SK-N-SH treated with all-trans-retinoic acid at 6 μM for 48 hours (cell line): ENCODE results near the gene ASTN2.

Experiments
- ESRRG ChIP-seq: fragments of 250-450 bp; sonication (Bioruptor Pico); IDR thresholded peaks from 2 replicates; pipeline ENCODE4 v1.6.1; 2021; ENCODE audit warnings: mild to moderate bottlenecking
- PATZ1 ChIP-seq: fragments of 250-450 bp; sonication (Bioruptor Pico); IDR thresholded peaks from 2 replicates; pipeline ENCODE4 v1.8.0; 2020; ENCODE audit warnings: mild to moderate bottlenecking, moderate library complexity, borderline replicate concordance
- PPARA ChIP-seq: fragments of 250-450 bp; sonication (Bioruptor Pico); IDR thresholded peaks from 2 replicates; pipeline ENCODE4 v1.5.0; 2020; ENCODE audit warnings: mild to moderate bottlenecking, borderline replicate concordance
- SNAI2 ChIP-seq: fragments of 250-450 bp; sonication (Bioruptor Pico); IDR thresholded peaks from 2 replicates; pipeline ENCODE4 v1.5.0; 2020; ENCODE audit warnings: mild to moderate bottlenecking, moderate library complexity
- TOX ChIP-seq: fragments of 250-450 bp; sonication (Bioruptor Pico); IDR thresholded peaks from 2 replicates; pipeline ENCODE4 v1.8.0; 2021; ENCODE audit warnings: mild to moderate bottlenecking, moderate library complexity, borderline replicate concordance
- ZC3H10 ChIP-seq: fragments of 250-450 bp; sonication (Bioruptor Pico); IDR thresholded peaks from 2 replicates; pipeline ENCODE4 v1.5.1; 2021; ENCODE audit warnings: mild to moderate bottlenecking, moderate library complexity
- ZNF565 ChIP-seq: fragments of 450-650 bp; formaldehyde crosslinking; conservative IDR thresholded peaks from 2 replicates; pipeline ENCODE4 v1.5.0; 2020; ENCODE audit warnings: low read depth, mild to moderate bottlenecking, moderate library complexity

GRCh38 chr9:116899337-116900006 lies 515.4 kb downstream of the ASTN2 start:
- TF ChIP-seq PATZ1 (CRISPR knock-in tag) (no peak), TOX (CRISPR knock-in tag) (no peak), ZNF565 (no peak), ZC3H10 (CRISPR knock-in tag) (no peak), ESRRG (CRISPR knock-in tag) (no peak), SNAI2 (CRISPR knock-in tag) (no peak), PPARA (CRISPR knock-in tag) (no peak)
